H1 (cell line): ENCODE results near the gene IFT172.

ENCODE experiments used
- CTCF ChIP-seq, 3 experiments: IDR thresholded peaks; 1 replicate in 2 of 3; 2 replicates in 1 of 3; pipeline versions ENCODE4 v1.5.1 to v1.6.1; 2011; ENCODE audit warnings: low read length in 3 of 3, mild to moderate bottlenecking in 3 of 3, inconsistent platforms in 2 of 3, low read depth in 1 of 3, moderate library complexity in 1 of 3; ENCODE audit not compliant: insufficient read depth in 1 of 3; ENCODE audit errors: control extremely low read depth in 1 of 3
- POLR2AphosphoS5 ChIP-seq: IDR thresholded peaks from 2 replicates; pipeline ENCODE4 v1.6.1; 2011; ENCODE audit warnings: low read depth, low read length
- RAD21 ChIP-seq, 2 experiments: IDR thresholded peaks in 1 of 2; conservative IDR thresholded peaks in 1 of 2; 2 replicates each; pipeline ENCODE4 v1.6.1; 2011; ENCODE audit warnings: low read depth in 2 of 2, low read length in 2 of 2, improper control_type of control experiment in 1 of 2, inconsistent platforms in 1 of 2, mild to moderate bottlenecking in 1 of 2, moderate library complexity in 1 of 2

- TF ChIP-seq POLR2AphosphoS5 (no peak), RAD21 (IDR thresholded peaks at IDR 0.05 in 1 of 2, conservative IDR thresholded peaks at IDR 0.05 in 1 of 2; ENCODE audit: low read depth in 2 of 2, low read length in 2 of 2) (no peak), CTCF (IDR thresholded peaks at IDR 0.05; ENCODE audit: control extremely low read depth in 1 of 3, insufficient read depth in 1 of 3, low read depth in 1 of 3, low read length in 3 of 3) (no peak)
Measured at GRCh38 chr2:27422958-27423357, 66.6 kb downstream of the IFT172 start.
